GM19452 (cell line): ENCODE results near the gene NOD1.
A peak's percentile ranks its signal among the peaks of the same experiment; 100 is the strongest.

Source experiments
- ATAC-seq: cut with Tn5 transposase; IDR thresholded peaks from one replicate; pipeline ENCODE4 v1.9.1; 2021; ENCODE audit not compliant: unreplicated experiment

The NOD1 gene

DNA sequence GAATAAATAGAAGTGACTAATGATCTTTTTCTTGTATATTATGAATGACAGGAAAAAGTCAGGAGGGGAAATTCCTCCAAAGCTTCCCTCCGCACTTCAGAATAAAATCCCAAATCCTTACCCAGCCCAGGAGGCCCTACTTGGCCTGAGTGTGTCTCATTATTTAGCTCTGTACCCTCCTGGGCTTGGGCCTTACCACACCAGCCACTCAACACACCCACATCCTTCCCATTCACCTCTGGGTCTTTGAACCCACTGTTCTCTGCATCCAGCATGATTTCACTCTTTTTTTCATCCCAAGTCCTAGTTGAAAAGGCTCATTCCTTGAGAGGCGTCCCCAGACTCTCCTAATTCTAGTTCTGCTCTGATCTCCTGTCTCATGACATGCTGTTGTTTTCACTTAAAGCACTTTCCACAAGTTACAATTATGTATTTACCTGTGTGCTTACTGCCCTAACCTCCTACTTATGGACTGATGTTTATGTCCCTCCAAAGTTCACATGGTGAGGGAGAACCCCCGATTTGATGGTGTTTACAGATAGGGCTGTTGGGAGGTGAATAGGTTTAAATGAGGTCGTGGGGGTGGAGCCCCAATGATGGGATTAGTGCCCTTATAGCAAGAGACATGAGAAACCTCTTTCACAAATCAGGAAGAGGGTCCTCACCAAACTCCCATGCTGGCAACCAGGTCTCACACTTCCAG is 6.4 kb downstream of the NOD1 start:
- no peak for ATAC-seq

DNA sequence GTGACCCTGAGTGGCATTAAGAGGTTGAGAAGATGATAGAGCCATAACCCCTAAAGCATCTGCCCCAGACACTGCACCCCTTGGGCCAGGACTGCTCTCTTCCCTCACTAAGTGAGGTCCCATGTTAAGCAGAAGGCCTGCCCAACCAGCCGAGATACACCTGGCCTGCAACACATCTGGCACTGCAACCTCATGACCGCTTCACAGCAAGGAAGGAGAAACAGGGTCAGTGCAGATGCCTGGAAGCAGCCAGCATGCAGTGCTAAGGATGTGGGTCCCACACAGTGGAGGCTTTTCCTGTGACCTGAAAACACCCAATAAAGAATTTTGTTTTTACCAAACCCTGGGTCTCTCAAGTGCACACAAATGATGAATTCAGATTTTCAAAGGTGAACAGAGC is 7.4 kb downstream of the NOD1 start:
- ATAC-seq = no peak

DNA sequence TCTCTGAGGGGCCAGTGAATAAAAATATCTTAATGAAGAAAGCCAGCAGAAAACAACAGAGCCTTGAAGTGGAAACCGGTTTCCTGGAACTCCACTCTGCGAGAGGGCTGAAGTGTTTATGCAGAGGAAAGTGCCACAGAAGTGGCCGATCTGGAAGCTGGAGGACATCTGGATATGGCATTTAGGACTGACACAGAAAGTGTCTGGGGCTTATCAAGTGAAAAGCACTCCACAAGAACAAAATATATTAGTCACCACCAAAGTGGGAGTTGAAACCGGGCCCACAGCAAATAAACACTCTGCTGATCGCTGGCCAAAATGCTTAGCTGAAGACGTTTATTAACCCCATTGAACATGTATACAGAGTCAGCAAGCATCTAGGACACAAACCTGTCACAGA is 7.8 kb downstream of the NOD1 start:
- no peak for ATAC-seq

DNA sequence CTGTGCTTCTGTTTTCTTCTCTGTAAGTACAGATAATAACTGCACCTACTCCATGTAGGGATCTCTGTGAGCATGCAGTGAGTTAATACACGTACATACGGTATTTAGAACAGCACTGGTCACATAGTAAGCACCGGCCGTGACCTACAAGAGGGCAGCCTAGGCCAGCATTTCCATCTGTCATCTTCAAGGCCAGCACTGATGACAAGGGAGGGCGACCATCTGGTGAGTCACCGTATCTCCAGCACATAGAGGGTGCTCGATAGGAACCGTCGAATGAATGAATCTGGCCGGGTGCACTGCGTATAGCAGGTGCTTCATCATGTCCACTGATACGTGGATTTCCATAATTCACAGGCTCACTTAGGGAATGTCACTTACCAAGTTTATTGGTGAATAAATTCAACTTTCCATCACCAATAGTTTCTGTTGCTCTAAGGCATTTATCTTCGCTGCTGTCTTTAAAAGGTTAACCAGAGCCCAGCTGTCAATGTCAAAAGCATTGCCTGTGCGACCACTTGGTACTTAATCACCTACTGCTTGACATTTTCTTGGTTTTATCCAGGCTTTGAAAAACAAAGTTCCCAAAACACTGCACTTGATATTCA is 8.3 kb downstream of the NOD1 start:
- no peak for ATAC-seq

DNA sequence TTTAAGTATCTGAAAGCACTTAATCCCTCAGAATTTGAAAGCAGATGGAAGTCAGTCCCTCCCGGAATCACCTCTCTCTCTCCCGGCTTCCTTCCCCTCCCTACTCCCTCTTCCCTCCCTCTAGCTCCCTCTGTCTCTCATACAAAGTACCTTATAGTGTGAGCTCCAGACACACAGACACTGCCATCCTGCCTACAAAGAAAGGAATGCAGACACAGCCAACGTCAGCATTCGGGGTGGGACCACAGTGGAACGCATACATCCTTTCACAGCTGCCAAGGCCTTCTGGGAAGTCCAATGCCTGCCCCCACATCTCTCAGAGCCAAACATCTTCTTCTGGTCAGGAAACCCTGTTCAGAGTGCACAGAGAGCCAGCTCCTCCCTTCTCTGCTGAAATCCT is 9.3 kb downstream of the NOD1 start:
- no peak for ATAC-seq

DNA sequence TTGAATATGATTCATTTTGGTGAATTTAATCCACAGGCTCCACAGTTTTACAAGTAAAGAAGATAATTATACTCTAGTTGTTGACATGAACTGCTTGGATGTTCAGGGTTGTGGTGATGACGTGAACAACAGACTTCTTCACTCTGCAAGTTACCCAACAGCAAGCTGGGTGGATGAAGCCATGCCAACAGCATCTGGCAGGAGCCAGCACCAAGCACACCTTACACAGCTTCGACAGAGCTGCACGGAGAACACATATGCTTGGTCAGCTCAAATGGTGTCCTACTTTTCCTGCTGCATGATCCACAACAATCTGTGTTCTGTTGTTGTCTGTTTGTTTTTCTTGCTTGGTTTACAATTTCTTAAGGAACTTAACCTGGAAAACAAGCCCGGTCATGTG is 9.8 kb downstream of the NOD1 start:
- no peak for ATAC-seq

DNA sequence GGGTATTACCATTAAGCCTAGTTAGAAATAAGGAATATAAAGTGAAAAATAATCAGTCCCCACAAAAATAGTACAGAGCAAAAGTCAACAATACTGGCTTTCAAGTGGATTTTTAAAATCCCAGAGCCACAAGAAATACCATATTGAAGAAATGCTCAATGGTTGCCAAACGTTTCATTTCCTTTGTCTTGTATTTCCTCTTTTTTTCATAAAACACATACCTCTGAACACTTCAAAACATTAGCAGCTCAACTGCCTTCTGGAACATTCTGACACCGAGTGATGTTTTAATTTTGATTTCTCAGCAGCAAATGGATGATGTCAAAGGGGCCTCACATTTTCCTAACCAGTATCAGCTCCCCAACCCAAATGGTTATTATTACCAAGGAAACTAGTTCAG is 10.5 kb downstream of the NOD1 start:
- no peak for ATAC-seq

DNA sequence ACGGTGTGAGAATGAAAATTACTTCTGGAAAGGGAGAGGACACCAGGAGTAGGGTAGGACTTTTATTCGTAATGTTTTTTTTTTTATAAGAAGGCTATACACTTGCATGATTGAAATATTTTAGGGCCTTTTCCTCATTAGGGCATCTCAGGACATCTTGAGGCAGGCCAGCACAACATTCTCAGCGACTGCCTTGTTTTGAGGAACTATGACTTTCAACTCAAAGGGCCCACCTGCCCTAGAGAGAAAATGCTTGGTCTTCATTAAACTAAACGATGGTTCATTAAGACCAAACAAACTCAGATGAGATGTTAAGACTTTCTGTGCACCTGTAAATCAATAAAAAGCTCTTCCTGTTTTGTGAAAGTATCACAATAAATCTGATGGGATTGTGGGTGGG is 11.3 kb downstream of the NOD1 start:
- no peak for ATAC-seq

DNA sequence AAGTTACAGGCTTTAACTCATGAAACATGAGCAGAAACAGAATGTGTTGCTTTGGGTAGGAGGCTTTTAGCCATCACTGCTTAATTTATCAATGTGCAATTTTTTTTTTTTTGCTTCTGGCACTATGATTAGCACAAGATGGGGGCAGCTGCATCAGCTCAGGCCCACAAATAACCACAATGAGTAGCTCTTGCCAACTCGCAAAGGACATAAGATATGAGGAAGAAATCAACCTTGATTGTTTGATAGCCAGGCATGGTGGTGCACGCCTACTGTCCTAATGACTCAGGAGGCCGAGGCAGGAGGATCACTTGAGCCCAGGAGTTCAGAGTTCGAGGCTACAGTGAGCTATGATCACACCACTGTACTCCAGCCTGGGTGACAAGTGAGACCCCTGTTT is 12.3 kb downstream of the NOD1 start:
- no peak for ATAC-seq

DNA sequence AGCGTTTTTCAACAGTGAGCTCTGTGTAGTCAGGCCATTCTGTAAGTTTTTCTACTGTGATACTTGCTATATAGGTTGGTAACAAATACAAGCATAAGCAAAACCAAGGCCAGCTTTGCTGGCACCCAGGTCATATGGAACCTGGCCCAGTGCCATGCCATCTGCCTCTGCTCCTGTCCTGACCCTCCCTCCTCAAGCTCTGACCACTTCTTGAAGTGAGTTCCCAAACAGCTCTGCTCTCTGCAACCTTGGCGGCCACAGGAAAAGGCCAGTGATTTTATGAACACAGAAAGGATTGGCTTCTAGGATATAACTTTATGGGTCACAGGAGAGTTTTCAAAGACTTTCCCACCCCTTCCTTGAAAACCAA is 12.8 kb downstream of the NOD1 start:
- ATAC-seq = no peak

DNA sequence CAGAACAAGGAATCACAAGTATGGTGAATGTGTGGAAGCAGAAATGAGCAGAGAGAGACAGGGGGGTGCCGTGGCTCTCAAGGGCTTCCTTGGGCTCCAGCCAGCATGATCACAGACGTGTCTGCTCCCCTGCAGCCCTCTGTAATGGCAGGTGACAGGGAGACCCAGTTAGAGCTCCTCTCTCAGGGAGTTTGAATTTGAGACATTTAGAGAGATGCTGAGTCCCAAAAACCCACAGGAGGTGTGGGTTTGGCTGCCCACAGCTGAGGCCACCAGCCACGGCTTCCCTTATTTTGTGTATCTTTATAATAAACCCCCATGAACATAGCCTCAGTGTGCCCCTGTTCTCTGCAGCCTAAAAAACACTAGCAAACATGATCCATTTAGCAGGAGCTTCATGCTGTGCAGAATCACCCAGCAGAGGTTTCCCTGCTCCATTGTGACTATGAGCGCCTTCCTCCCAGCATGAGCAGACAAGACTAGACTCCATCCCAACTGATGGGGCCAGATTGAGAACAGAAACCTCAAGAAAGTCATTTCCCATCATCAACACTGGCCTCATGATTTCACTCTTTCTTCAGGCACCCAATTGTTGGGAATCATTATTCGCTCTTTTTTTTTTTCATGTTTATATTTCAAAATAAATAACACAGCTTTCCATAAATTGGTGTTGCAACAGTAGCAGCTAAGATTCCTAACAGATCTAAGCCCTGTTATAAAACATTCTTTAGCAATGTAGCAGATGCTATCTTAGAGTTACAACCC is 13.4 kb downstream of the NOD1 start:
- no peak for ATAC-seq

DNA sequence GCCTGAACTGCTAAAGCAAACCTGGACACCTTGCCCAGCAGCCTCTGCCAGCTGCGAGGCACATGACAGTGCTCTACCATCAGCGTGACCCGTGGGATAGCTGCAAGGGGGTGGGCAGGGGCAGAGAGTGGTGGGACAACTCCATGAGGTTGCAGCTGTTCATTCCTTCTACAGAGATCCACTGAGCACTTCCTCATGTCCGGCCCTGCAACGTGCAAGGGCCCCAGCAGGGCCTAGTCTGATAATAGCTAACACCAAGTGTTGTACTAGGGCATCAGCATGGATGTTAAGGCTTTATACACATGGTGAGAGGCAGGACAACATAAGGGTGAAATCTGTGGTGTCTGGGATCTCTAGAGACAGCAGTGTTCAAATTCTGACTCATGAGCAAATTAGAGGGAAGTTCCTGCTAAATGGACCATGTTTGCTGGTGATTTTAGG is 14.3 kb downstream of the NOD1 start:
- ATAC-seq = peak; percentile 59

DNA sequence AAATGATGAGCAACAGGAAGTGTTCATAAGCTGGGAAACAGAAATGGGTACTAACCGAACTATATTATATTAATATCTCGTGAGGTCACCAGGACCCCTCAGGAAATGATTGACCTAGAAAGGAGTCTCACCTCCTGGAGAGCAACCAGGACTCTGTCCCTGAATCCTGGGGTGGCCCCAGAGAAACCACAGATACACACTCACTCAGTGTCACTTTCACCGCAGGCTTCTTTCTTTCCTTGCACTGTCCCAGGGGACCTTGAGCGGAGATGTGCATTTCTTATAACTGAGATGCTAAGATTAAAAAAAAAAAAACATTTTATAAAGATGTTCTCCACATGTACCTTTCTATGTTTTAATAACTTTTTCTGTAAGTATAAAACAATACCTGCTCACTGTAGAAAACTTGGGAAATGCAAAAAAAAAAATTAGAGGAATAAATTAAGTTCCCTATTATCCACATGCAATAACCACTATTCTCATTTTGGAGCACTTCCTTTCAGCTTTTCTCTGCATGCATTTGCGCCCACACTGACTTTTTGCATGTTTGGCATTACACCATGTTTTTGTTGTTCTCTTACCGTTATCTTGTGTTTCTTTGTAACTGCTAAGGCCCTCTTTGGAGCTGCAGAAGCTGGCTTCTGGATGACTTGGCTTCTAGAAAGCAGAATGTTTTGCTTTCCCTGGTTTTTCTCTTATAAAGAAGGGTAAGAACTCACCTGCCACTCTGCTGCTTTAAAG is 15.0 kb downstream of the NOD1 start:
- peak; percentile 63 for ATAC-seq

DNA sequence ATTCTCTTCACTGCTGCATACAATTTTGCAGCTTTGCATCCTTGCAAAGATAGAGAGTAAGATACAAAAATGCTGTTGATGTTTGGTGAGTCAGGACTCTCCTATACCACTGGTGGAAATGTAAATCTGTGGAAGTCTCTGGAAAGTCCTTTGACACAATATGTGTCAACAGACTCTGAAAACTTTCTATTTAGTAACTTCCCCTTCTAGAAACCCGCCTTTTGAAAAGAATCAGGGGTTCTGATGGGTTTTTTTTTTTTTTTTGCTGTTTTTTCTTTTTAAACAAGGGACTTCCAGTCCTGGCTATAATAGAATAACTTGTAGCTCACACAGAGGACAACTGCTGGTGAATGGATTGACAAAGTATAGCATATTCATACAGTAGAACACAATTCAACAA is 16.4 kb downstream of the NOD1 start:
- no peak for ATAC-seq

DNA sequence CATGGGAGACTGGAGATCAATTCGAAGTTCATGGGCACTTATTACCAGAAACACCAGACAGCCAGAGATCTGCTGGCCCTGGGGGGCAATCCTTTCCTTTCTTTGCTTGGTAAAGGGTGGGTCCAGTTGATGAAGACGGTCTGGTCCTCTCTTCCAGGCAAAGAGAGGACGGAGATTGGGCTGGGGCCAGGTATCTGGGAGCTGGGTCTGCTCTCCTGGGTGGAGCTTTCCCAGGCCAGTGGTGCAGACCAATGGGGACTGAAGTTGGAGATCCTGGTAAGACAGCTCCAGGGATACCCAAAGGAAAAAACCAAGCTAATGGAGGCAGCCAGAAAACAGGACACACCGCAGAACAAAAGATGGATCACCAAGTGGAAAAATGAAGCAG is 18.3 kb downstream of the NOD1 start:
- ATAC-seq = no peak

DNA sequence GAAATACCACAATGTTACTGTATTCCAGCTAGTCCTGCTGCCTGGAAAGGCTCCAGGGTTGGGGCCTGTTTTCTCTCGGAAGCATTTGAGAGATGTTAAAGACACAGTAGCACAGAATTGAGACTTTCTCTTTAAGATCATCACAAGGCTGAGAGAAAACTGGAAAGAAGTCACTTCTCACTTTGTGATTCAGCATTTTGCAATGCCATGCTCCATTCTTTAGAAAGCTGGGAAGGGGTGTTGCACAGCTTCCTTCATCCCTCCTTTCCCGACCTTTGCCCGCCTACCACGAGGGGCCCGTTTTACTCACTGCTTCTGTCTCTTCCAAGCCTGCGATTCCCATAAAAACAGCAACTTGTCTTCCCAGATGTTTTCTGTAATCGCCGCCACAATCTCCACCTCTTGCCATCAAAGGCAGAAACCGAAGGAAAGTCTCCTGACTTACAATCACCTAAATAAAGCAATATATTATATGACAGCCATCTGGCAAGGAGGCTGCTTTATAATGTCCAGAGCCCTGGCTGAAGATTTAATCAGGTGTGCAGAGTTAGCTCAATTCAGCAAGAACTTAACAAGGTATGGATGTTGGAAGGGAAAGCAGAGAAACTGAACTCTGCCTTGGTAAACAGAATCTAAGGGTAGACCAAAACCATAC is 18.9 kb downstream of the NOD1 start:
- no peak for ATAC-seq

DNA sequence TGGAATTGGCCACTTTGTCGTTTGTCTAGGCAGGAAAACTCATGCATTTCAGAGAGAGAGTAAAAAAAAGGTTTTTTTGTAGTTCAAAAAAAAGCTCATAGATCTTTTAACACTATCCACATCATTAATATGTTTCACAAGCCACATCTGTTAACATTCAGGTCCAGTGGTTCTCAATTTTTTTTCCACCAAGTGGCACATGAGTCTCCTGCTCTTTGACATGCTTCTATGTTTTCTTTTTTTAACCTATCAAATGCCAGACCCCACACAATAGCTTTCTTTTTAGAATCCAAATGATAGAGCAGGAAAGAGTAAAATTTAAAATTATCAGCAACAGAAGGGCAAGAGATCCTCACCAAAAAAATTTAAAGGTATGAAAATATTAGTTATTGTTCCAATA is 20.3 kb downstream of the NOD1 start:
- no peak for ATAC-seq

DNA sequence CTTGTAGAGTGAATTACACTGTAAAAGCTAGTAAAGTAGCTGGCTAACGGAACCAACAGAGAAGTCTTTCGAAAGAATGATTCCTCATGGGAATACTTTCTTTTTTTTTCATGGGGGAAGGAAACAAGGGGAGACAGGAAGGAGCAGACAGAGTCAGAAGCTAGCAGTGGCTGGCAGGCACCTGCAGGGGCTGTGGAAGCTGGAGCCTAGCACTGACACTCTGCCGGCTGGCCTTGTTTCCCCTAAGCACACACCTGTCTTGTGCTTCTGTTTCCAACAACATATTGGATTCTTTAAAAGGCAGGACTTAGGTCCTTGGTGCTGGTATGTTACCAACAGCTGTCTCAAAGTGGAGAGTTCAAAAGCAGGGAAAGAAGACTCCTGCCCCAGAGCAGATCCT is 24.7 kb downstream of the NOD1 start:
- no peak for ATAC-seq

DNA sequence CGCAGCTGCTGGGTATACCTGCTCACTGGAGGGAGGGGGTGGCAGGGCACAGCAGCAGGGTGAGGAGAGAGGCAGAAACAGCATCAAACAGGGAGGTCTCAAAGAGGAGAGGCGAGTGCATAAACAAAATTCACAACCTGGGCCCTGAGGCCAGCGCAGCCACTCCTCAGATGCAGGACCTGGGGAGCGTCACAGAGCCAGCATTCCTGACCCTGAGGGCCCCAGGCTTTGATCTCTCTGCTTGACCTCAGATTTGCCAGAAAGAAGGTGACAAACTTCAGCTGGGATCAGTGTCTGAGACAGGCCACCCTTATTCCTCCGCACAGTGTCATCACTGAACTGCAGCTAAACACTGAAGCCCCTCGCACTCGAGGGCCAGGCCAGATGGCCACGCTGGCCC is 25.6 kb downstream of the NOD1 start:
- no peak for ATAC-seq

DNA sequence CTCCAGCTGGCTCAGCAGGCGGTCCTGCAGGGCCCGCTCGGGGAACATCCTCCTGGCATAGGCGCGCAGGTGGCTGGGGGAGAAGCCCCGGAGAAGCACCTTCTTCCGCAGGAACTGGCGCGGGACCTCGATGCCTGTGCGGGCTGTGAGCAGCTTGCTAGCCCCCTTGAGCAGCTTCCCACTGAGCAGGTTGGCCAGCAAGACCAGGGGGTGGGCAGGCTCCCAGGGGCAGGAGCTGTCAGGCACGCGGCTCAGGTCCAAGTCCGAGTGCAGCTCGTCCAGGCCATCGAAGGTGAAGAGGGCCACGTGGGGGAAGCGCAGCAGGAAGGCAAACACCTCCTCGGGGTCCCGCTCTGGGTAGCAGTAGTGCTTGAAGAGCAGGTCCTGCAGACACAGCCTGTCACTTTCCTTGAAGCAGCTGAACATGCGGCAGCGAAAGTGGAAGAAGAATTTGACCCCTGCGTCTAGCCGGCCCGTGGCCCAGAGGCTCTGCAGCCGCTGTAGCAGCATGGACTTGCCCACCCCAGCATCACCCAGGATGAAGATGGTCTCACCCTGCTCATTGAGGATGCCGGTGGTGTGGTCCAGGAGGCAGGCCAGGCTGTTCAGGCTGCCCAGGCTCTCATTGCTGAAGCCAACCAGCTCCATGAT is 26.2 kb downstream of the NOD1 start:
- no peak for ATAC-seq
